ENCODE results near the gene MICU1. TPM values are rescaled to one million over a fixed set of nuclear protein-coding genes. Genes with fewer than 3 reads are reported as not detected.

MICU1 gene
- polyA plus RNA-seq, 2 of the 4 experiments (the other 2 are of a cell fraction): 54.5 to 58.6 TPM

- TF ChIP-seq FOXS1 (CRISPR knock-in tag; IDR thresholded peaks at IDR 0.05): 0 out of 2 replicates have a peak, but pooled peaks have one; percentile 77
- TF ChIP-seq SMC3 (IDR thresholded peaks at IDR 0.05): no peak
- TF ChIP-seq JUN (IDR thresholded peaks at IDR 0.05): peak; percentile 59 to 74; a peak in 4 of 5 replicates
- TF ChIP-seq HOXA7 (CRISPR knock-in tag; IDR thresholded peaks at IDR 0.05): peak; percentile 46; the same call in 1 of the 2 replicates
- TF ChIP-seq ZSCAN20 (CRISPR knock-in tag; IDR thresholded peaks at IDR 0.05): peak; percentile 74; the same call in 1 of the 2 replicates
- no peak for TF ChIP-seq ESRRA (IDR thresholded peaks at IDR 0.05; ENCODE audit: borderline replicate concordance, low read length)
- no peak; the same call in 2 of the 3 replicates for TF ChIP-seq BCL3 (IDR thresholded peaks at IDR 0.05)
- peak; percentile 90; the same call in 1 of the 2 replicates for TF ChIP-seq HOXB13 (CRISPR knock-in tag; IDR thresholded peaks at IDR 0.05; ENCODE audit: low read depth)
- no peak for TF ChIP-seq FOSL2 (IDR thresholded peaks at IDR 0.05)
- TF ChIP-seq FOSL2 (CRISPR knock-in tag; IDR thresholded peaks at IDR 0.05): peak; percentile 78
- peak; percentile 79 for TF ChIP-seq HOXB5 (CRISPR knock-in tag; IDR thresholded peaks at IDR 0.05)
- TF ChIP-seq CEBPB (IDR thresholded peaks at IDR 0.05): peak in 1 of 2 experiments; percentile 68; a peak in 2 of 4 replicates
- peak; percentile 56 for TF ChIP-seq JUNB (IDR thresholded peaks at IDR 0.05)
- TF ChIP-seq EHF (CRISPR knock-in tag; IDR thresholded peaks at IDR 0.05): peak; percentile 90
- no peak; the same call in 1 of the 2 replicates for TF ChIP-seq FOSB (CRISPR knock-in tag; IDR thresholded peaks at IDR 0.05)
- TF ChIP-seq, protein P1, sequence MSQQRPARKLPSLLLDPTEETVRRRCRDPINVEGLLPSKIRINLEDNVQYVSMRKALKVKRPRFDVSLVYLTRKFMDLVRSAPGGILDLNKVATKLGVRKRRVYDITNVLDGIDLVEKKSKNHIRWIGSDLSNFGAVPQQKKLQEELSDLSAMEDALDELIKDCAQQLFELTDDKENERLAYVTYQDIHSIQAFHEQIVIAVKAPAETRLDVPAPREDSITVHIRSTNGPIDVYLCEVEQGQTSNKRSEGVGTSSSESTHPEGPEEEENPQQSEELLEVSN (IDR thresholded peaks at IDR 0.05; ENCODE audit: borderline replicate concordance, low read depth): no peak
These were observed 12.9 kb upstream of the MICU1 start (continued) for GRCh38 chr10:72638586-72639440.

- H3K4me3 ChIP-seq: no peak overlapping the region
- DNase-seq (ENCODE audit: low read depth in 1 of 2, low spot score in 1 of 2) (peak; percentile 54 to 88), ATAC-seq (peak; percentile 71 to 74; a peak in 5 of 6 replicates), FAIRE-seq (no peak)
- H3K4me1 ChIP-seq: peaks cover 36% of the 10 kb centered on the region
- peak overlapping the region; percentile 55 for H3K4me2 ChIP-seq
- ChIA-PET POLR2A (interaction anchor here (0.5 to 1.0 kb wide), 4 partner anchors 12 to 457 kb away, joined by 3 read pairs; partner anchors contain the start of gene MCU), CTCF (interaction anchor here (1.2 kb wide), 1 partner anchor 273 kb away, joined by 3 read pairs; no protein-coding TSS in a partner anchor)
- H3K9me3 ChIP-seq: no peaks in the 10 kb centered on the region
- H3K27ac ChIP-seq: peak overlapping the region; percentile 88 to 93
- TF ChIP-seq NFE2L2 (conservative IDR thresholded peaks at IDR 0.05; ENCODE audit: low read length) (peak; percentile 86), MAFK (IDR thresholded peaks at IDR 0.05; ENCODE audit: partially characterized antibody) (peak; percentile 96), CEBPB (IDR thresholded peaks at IDR 0.05) (no peak), RAD21 (conservative IDR thresholded peaks at IDR 0.05 in 1 of 2, IDR thresholded peaks at IDR 0.05 in 1 of 2) (no peak), FOXS1 (CRISPR knock-in tag; IDR thresholded peaks at IDR 0.05) (no peak), ZFP36 (IDR thresholded peaks at IDR 0.05; ENCODE audit: borderline replicate concordance, partially characterized antibody) (no peak), RNF2 (IDR thresholded peaks at IDR 0.05; ENCODE audit: borderline replicate concordance, low read depth) (no peak), FOSL2 (IDR thresholded peaks at IDR 0.05) (no peak), FOSL2 (CRISPR knock-in tag; IDR thresholded peaks at IDR 0.05) (peak; percentile 61), ZC3H11A (IDR thresholded peaks at IDR 0.05) (no peak), ESRRA (IDR thresholded peaks at IDR 0.05; ENCODE audit: borderline replicate concordance, low read length) (no peak), EHF (CRISPR knock-in tag; IDR thresholded peaks at IDR 0.05) (no peak), HOXB5 (CRISPR knock-in tag; IDR thresholded peaks at IDR 0.05) (peak; percentile 58; the same call in 1 of the 2 replicates)
- TF ChIP-seq, protein P1 (IDR thresholded peaks at IDR 0.05; ENCODE audit: borderline replicate concordance, low read depth): no peak
- WGBS (ENCODE audit: missing lambda C conversion rate): 12% methylated on average over 4 of the region's 4 CpGs
These were observed 11.5 kb upstream of the MICU1 start for GRCh38 chr10:72637398-72637857.

Data from A549 (cell line).